ENCODE results near the gene ECE1.
"Not testable (repeated sequence)": the region's sequence is repeated elsewhere in the genome, so short reads cannot be mapped to it uniquely, and the experiment has no call there.

ECE1 gene

DNA sequence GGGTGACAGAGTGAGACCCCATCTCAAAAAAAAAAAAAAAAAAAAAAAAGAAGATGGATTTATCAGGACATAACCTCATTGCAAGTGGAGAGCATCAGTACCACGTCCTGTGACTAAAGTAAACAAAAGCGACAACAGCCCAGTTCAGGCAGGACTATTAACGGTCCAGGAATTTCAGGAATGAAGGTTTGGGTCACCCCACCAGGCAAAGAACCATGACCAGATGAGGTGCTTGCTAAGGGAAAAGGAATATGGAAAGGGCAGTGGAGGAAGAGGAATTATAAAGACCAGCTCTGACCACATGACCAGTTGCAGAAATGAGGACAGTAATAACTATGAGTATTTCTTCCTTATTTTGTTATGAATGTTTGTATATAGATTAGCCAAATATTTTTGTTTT is 78.1 kb downstream of the ECE1 start:
- TF ChIP-seq, protein P1, sequence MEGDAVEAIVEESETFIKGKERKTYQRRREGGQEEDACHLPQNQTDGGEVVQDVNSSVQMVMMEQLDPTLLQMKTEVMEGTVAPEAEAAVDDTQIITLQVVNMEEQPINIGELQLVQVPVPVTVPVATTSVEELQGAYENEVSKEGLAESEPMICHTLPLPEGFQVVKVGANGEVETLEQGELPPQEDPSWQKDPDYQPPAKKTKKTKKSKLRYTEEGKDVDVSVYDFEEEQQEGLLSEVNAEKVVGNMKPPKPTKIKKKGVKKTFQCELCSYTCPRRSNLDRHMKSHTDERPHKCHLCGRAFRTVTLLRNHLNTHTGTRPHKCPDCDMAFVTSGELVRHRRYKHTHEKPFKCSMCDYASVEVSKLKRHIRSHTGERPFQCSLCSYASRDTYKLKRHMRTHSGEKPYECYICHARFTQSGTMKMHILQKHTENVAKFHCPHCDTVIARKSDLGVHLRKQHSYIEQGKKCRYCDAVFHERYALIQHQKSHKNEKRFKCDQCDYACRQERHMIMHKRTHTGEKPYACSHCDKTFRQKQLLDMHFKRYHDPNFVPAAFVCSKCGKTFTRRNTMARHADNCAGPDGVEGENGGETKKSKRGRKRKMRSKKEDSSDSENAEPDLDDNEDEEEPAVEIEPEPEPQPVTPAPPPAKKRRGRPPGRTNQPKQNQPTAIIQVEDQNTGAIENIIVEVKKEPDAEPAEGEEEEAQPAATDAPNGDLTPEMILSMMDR (conservative IDR thresholded peaks at IDR 0.05; ENCODE audit: low read length) = no peak
- no peak overlapping the region for H3K4me3 ChIP-seq (ENCODE audit: low read length)
- DNase-seq (ENCODE audit: low read depth) = peak; percentile 59

DNA sequence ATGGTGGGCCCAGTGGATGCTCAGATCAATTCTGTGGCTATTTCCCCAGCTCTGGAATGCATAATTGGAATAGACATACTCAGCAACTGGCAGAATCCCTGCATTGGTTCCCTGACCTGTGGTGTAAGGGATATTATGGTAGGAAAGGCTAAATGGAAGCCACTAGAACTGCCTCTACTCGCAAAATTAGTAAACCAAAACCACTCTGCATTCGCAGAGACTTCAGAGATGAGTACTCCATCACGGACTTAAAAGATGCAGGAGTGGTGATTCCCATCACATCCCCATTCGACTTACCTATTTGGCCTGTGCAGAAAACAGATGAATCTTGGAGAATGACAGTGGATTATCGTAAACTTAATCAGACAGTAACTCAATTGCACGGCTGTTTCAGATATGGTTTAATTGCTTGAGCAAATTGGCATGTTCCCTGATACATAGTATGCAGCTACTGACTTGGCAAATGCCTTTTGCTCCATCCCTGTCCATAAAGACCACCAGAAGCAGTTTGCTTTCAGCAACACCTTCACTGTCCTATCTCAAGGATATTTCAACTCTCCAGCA is 82.0 kb downstream of the ECE1 start:
- DNase-seq (ENCODE audit: low read depth); H3K4me3 ChIP-seq (ENCODE audit: low read length): not testable (repeated sequence)

DNA sequence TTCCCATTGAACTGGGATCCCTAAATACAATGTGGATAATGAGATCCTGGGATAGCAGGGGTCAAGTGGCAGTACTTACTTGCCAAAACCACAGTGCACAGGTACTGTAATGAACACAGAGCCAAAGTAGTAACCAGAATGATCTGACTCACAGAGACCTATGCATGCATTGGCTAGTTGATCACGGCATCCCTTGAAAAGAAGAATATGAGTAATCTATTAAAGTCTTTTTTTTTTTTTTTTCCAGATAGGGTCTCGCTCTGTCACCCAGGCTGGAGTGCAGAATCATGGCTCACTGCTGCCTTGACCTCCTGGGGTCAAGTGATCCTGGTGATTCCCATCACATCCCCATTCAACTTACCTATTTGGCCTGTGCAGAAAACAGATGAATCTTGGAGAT is 84.1 kb downstream of the ECE1 start:
- no peak for DNase-seq (ENCODE audit: low read depth)
- no peak overlapping the region for H3K4me3 ChIP-seq (ENCODE audit: low read length)
- TF ChIP-seq, protein P1 (conservative IDR thresholded peaks at IDR 0.05; ENCODE audit: low read length) = no peak

DNA sequence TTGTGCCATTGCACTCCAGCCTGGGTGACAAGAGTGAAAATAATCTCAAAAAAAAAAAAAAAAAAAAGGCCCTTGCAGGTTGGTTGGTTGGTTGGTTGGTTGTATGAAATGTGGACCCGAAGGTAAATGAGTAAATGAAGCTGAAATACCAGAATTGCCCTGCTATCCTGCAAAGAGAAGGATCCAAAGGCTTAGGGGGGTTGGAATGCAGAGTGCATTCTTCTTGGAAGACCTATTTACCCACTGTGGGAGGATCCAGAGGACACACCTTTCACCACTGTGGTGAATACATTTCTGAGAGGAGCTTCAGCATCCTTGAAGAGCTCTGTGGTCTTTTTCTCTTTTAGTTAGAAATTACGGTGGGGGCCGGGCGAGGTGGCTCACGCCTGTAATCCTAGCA is 84.8 kb downstream of the ECE1 start:
- H3K4me3 ChIP-seq (ENCODE audit: low read length) = no peak overlapping the region
- no peak for DNase-seq (ENCODE audit: low read depth)
- TF ChIP-seq, protein P1 (conservative IDR thresholded peaks at IDR 0.05; ENCODE audit: low read length) = no peak

DNA sequence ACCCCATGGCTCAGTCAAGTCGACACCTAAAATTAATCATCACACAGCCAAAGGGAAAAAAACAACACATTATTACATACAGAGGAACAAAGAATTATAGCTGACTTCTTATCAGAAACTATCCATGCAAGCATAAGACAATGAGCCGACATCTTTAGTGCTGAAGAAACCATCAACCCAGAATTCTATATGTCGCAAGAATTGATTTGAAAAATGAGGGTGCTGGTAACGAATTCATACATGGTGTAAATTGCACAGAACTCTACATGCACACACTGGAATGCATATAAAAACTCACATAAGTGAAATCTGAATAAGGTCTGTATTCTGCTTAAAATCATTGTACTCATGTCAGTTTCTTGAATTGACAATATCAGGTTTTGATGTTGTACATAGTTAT is 88.6 kb downstream of the ECE1 start:
- no peak overlapping the region for H3K4me3 ChIP-seq (ENCODE audit: low read length)
- TF ChIP-seq, protein P1 (conservative IDR thresholded peaks at IDR 0.05; ENCODE audit: low read length) = no peak
- DNase-seq (ENCODE audit: low read depth) = no peak

DNA sequence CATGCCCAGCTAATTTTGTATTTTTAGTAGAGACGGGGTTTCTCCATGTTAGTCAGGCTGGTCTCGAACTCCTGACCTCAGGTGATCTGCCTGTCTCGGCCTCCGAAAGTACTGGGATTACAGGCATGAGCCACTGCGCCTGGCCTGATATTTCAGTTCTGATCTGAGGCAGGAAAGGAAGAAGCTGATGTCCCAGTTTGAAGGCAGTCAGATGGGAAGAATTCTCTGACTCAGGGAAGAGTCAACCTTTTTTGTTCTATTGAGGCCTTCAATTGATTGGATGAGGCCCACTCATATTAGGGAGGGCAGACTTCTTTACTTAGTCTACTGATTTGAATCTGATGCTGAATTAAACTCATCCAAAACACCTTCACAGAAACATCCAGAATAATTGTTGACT is 89.0 kb downstream of the ECE1 start:
- not testable (repeated sequence) for DNase-seq (ENCODE audit: low read depth); H3K4me3 ChIP-seq (ENCODE audit: low read length)

DNA sequence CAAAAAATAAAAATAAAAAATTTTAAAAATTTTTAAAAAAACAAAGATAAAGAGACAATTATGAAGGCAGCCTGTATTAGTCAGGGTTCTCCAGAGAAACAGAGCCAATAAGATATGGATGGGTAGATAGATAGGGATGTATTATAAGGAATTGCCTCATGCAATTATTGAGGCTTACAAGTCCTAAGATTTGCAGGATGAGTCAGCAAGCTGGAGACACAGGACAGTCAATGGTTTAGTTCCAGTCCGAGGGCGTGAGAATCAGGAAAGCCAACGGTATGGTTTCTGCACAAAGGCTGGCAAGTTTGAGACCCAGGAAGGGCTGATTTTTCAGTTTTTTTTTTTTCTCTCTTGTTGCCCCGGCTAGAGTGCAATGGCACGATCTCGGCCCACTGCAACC is 89.5 kb downstream of the ECE1 start:
- H3K4me3 ChIP-seq (ENCODE audit: low read length) = no peak overlapping the region
- peak; percentile 49 for DNase-seq (ENCODE audit: low read depth)
- TF ChIP-seq, protein P1 (conservative IDR thresholded peaks at IDR 0.05; ENCODE audit: low read length) = no peak

DNA sequence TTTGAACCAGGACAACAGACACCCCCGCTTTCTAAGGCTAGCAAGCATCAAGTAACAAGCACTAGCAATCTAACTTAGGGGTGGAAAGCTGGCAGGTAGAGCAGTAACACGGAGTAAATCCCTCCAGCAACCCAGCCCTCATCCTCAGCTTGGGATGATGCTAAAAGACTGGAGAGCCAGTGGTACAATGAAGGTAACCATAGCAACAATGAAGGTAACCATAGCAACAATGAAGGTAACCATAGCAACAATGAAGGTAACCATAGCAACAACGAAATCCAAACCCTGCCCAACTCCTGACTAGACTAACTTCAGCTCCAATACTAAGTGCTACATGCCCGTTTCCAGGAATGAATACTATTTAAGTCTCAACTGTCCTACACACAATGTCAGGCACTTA is 91.3 kb downstream of the ECE1 start:
- H3K4me3 ChIP-seq (ENCODE audit: low read length) = no peak overlapping the region
- DNase-seq (ENCODE audit: low read depth) = no peak
- TF ChIP-seq, protein P1 (conservative IDR thresholded peaks at IDR 0.05; ENCODE audit: low read length) = no peak
